ENCODE data around the gene TRIM25. TPM values are rescaled to one million over a fixed set of nuclear protein-coding genes. Genes with fewer than 3 reads are reported as not detected.

Gene TRIM25
- total and polyA plus RNA-seq, 2 of the 8 experiments (the other 6 are each of a cell fraction or from before 2014, with no cell fraction given) = 16.6 to 38.9 TPM

- TF ChIP-seq CHD7 (IDR thresholded peaks at IDR 0.05; ENCODE audit: insufficient replicate concordance, low read length) (no peak), RAD21 (IDR thresholded peaks at IDR 0.05 in 1 of 2, conservative IDR thresholded peaks at IDR 0.05 in 1 of 2; ENCODE audit: low read depth in 2 of 2, low read length in 2 of 2) (no peak), CHD2 (IDR thresholded peaks at IDR 0.05; ENCODE audit: low read length) (no peak), NRF1 (IDR thresholded peaks at IDR 0.05; ENCODE audit: low read depth, low read length) (no peak), EZH2 (IDR thresholded peaks at IDR 0.05; ENCODE audit: low read depth, low read length, severe bottlenecking) (no peak), TAF7 (optimal IDR thresholded peaks at IDR 0.05; ENCODE audit: borderline replicate concordance, low read depth, low read length) (no peak), JUN (IDR thresholded peaks at IDR 0.05; ENCODE audit: low read depth, low read length) (no peak)
Observed at GRCh38 chr17:56868716-56869115, 45.1 kb downstream of the TRIM25 start (continued).

All from H1 (cell line).